Prostate gland (tissue), 2 donors: Measurements from ENCODE around the gene GPR155.

Experiments used
- CTCF ChIP-seq, 4 experiments: fragments of 200-600 bp in 2 of 4; fragments of 450-650 bp in 2 of 4; sonication (generic) in 2 of 4; IDR thresholded peaks; 1 replicate in 3 of 4; 2 replicates in 1 of 4; pipeline ENCODE4 v1.5.1; 2016 to 2019; ENCODE audit warnings: antibody characterized with exemption in 4 of 4, mild to moderate bottlenecking in 2 of 4, moderate library complexity in 2 of 4
- POLR2A ChIP-seq: fragments of 450-650 bp; IDR thresholded peaks from one replicate; pipeline ENCODE4 v1.6.1; 2016; ENCODE audit warnings: antibody characterized with exemption, mild to moderate bottlenecking
- POLR2AphosphoS5 ChIP-seq: sonication (generic); formaldehyde crosslinking; IDR thresholded peaks from one replicate; pipeline ENCODE4 v1.6.1; 2017; ENCODE audit warnings: antibody characterized with exemption

GRCh38 chr2:174492963-174493431 lies 6.2 kb upstream of the GPR155 start:
- TF ChIP-seq CTCF (IDR thresholded peaks at IDR 0.05) (no peak), POLR2AphosphoS5 (no peak), POLR2A (no peak)
